H9 (cell line): Measurements from ENCODE around the gene MATK. TPM values are rescaled to one million over a fixed set of nuclear protein-coding genes. Genes with fewer than 3 reads are reported as not detected.

Source experiments
- DNase-seq: peaks from one replicate; pipeline ENCODE4 v3.0.0-alpha.2; 2017
- H2AFZ ChIP-seq: one replicate; pipeline ENCODE4 v1.6.1; 2013; ENCODE audit warnings: mild to moderate bottlenecking, low read length, control low read depth, moderate library complexity
- H2AK5ac ChIP-seq: 2 replicates; pipeline ENCODE4 v1.6.1; 2013; ENCODE audit warnings: low read length, control low read depth, mixed read lengths; ENCODE audit not compliant: insufficient read length
- H2BK120ac ChIP-seq: one replicate; pipeline ENCODE4 v1.6.1; 2013; ENCODE audit warnings: low read depth, mild to moderate bottlenecking, low read length, control low read depth, inconsistent platforms; ENCODE audit not compliant: poor library complexity, severe bottlenecking
- H2BK12ac ChIP-seq: 2 replicates; pipeline ENCODE4 v1.6.1; 2013; ENCODE audit warnings: low read length, control low read depth, mixed read lengths, low read depth; ENCODE audit not compliant: insufficient read length
- H2BK15ac ChIP-seq: 2 replicates; pipeline ENCODE4 v1.6.1; 2013; ENCODE audit warnings: low read depth, low read length, control low read depth
- H2BK20ac ChIP-seq: one replicate; pipeline ENCODE4 v1.6.1; 2013; ENCODE audit warnings: low read depth, mild to moderate bottlenecking, low read length, control low read depth, inconsistent platforms; ENCODE audit not compliant: poor library complexity, severe bottlenecking
- H2BK5ac ChIP-seq: 2 replicates; pipeline ENCODE4 v1.6.1; 2013; ENCODE audit warnings: low read length, control low read depth, mixed read lengths; ENCODE audit not compliant: insufficient read length
- H3K14ac ChIP-seq: 2 replicates; pipeline ENCODE4 v1.6.1; 2013; ENCODE audit warnings: low read length, control low read depth; ENCODE audit not compliant: insufficient read depth
- H3K18ac ChIP-seq: 2 replicates; pipeline ENCODE4 v1.6.1; 2013; ENCODE audit warnings: low read depth, mild to moderate bottlenecking, mixed read lengths, low read length, control low read depth; ENCODE audit not compliant: insufficient read length
- H3K23ac ChIP-seq: 2 replicates; pipeline ENCODE4 v1.6.1; 2013; ENCODE audit warnings: low read length, control low read depth, mixed read lengths, low read depth; ENCODE audit not compliant: insufficient read length
- H3K23me2 ChIP-seq: 2 replicates; pipeline ENCODE4 v1.6.1; 2013; ENCODE audit warnings: low read depth, mild to moderate bottlenecking, mixed read lengths, low read length, control low read depth; ENCODE audit not compliant: insufficient read length, poor library complexity, severe bottlenecking
- H3K27ac ChIP-seq: 2 replicates; pipeline ENCODE4 v1.5.1; 2013; ENCODE audit warnings: low read length, control low read depth, mixed read lengths, low read depth; ENCODE audit not compliant: insufficient read length
- H3K27me3 ChIP-seq: 2 replicates; pipeline ENCODE4 v1.6.1; 2013; ENCODE audit warnings: low read length, control low read depth, inconsistent platforms; ENCODE audit not compliant: insufficient read depth
- H3K4ac ChIP-seq: 2 replicates; pipeline ENCODE4 v1.6.1; 2013; ENCODE audit warnings: low read depth, mild to moderate bottlenecking, control low read depth, inconsistent platforms, low read length, moderate library complexity
- H3K4me1 ChIP-seq: 2 replicates; pipeline ENCODE4 v1.6.1; 2013; ENCODE audit warnings: low read length, control low read depth, inconsistent platforms; ENCODE audit not compliant: insufficient read depth
- H3K4me2 ChIP-seq: 2 replicates; pipeline ENCODE4 v1.6.1; 2013; ENCODE audit warnings: low read length, control low read depth, mixed read lengths; ENCODE audit not compliant: insufficient read length, insufficient read depth
- H3K56ac ChIP-seq: 2 replicates; pipeline ENCODE4 v1.6.1; 2013; ENCODE audit warnings: low read depth, mild to moderate bottlenecking, mixed read lengths, low read length, control low read depth; ENCODE audit not compliant: insufficient read length
- H3K79me1 ChIP-seq: 2 replicates; pipeline ENCODE4 v1.6.1; 2013; ENCODE audit warnings: low read depth, mild to moderate bottlenecking, moderate library complexity, low read length, control low read depth, inconsistent platforms; ENCODE audit not compliant: insufficient read depth, poor library complexity, severe bottlenecking
- H3K79me2 ChIP-seq: 2 replicates; pipeline ENCODE4 v1.6.1; 2013; ENCODE audit warnings: low read length, control low read depth, inconsistent platforms; ENCODE audit not compliant: insufficient read depth
- H3K9ac ChIP-seq: 2 replicates; pipeline ENCODE4 v1.6.1; 2013; ENCODE audit warnings: low read length, control low read depth, mixed read lengths; ENCODE audit not compliant: insufficient read length; ENCODE audit errors: extremely low read depth
- H3K9me3 ChIP-seq: one replicate; pipeline ENCODE4 v1.6.1; 2013; ENCODE audit warnings: low read depth, low read length, inconsistent platforms; ENCODE audit not compliant: control insufficient read depth
- H3T11ph ChIP-seq: one replicate; pipeline ENCODE4 v1.6.1; 2013; ENCODE audit warnings: mild to moderate bottlenecking, low read length, control low read depth, inconsistent platforms
- H4K20me1 ChIP-seq: one replicate; pipeline ENCODE4 v1.6.1; 2013; ENCODE audit not compliant: control insufficient read depth, insufficient read length, insufficient read depth
- H4K5ac ChIP-seq: 2 replicates; pipeline ENCODE4 v1.6.1; 2013; ENCODE audit warnings: low read depth, mild to moderate bottlenecking, mixed read lengths, low read length, control low read depth; ENCODE audit not compliant: insufficient read length
- H4K8ac ChIP-seq: replicated peaks from 2 replicates; pipeline ENCODE4 v1.6.1; 2013; ENCODE audit warnings: low read length, control low read depth, mixed read lengths, low read depth; ENCODE audit not compliant: insufficient read length
- H4K91ac ChIP-seq: 2 replicates; pipeline ENCODE4 v1.6.1; 2013; ENCODE audit warnings: low read depth, mild to moderate bottlenecking, moderate library complexity, mixed read lengths, low read length, control low read depth; ENCODE audit not compliant: insufficient read length
- H3K27ac Mint-ChIP-seq, 3 experiments: 2 replicates in 2 of 3; 3 replicates in 1 of 3; pipeline ENCODE4 v1.8.0; 2020 to 2021; ENCODE audit warnings: mixed read lengths in 3 of 3, mild to moderate bottlenecking in 1 of 3, moderate library complexity in 1 of 3
- H3K27me3 Mint-ChIP-seq: 2 replicates; pipeline ENCODE4 v1.8.0; 2021; ENCODE audit warnings: low read depth, mild to moderate bottlenecking, moderate library complexity, mixed read lengths
- H3K36me3 Mint-ChIP-seq, 3 experiments: 2 replicates in 2 of 3; 3 replicates in 1 of 3; pipeline ENCODE4 v1.8.0; 2020 to 2021; ENCODE audit warnings: low read depth in 3 of 3, mixed read lengths in 3 of 3; ENCODE audit not compliant: insufficient read depth in 1 of 3
- H3K4me1 Mint-ChIP-seq, 2 experiments: 2 replicates each; pipeline ENCODE4 v1.8.0; 2020; ENCODE audit warnings: mixed read lengths in 2 of 2
- H3K4me3 Mint-ChIP-seq, 2 experiments: 2 replicates in 1 of 2; 3 replicates in 1 of 2; pipeline ENCODE4 v1.8.0; 2020 to 2021; ENCODE audit warnings: mild to moderate bottlenecking in 2 of 2, mixed read lengths in 2 of 2, moderate library complexity in 1 of 2
- H3K9me3 Mint-ChIP-seq, 2 experiments: 2 replicates in 1 of 2; 3 replicates in 1 of 2; pipeline ENCODE4 v1.8.0; 2020; ENCODE audit warnings: mild to moderate bottlenecking in 2 of 2, mixed read lengths in 2 of 2, moderate library complexity in 1 of 2
- CTCF ChIP-seq: fragments of 200-600 bp; sonication (generic); conservative IDR thresholded peaks from 3 replicates; pipeline ENCODE4 v1.8.0; 2021; ENCODE audit warnings: antibody characterized with exemption, mild to moderate bottlenecking
- WGBS: extraction: QIAGEN DNeasy Blood & Tissue Kit; methylation state at CpG from one replicate; pipeline ENCODE4 v1.1.7; 2013; ENCODE audit warnings: missing lambda C conversion rate, low lambda C conversion rate, mixed read lengths; ENCODE audit not compliant: insufficient read length; ENCODE audit errors: extremely low coverage; 5-methylcytosine and 5-hydroxymethylcytosine counted together
- total RNA-seq: library from RNA; stranded (reverse); gene quantifications from 2 replicates; pipeline ENCODE4 v1.2.1, GENCODE V29; 2021

The MATK gene
- total RNA-seq, 1 experiment from 2014 or later, result 13.5 TPM

GRCh38 chr19:3733549-3734309 is 52.5 kb downstream of the MATK start:
- Histone ChIP-seq H3K79me1 (no peaks in the 10 kb centered on the region), H3K4me1 (no peaks in the 10 kb centered on the region), H4K20me1 (no peaks in the 10 kb centered on the region), H2BK12ac (no peak overlapping the region), H4K5ac (no peak overlapping the region), H3K9ac (no peak overlapping the region), H3K4ac (no peak overlapping the region), H2BK15ac (no peak overlapping the region), H2BK20ac (no peak overlapping the region), H2AFZ (no peak overlapping the region), H3K23me2 (no peaks in the 10 kb centered on the region), H3K79me2 (no peaks in the 10 kb centered on the region), H3K23ac (no peak overlapping the region), H2BK5ac (no peak overlapping the region), H2BK120ac (no peak overlapping the region), H3K4me2 (no peak overlapping the region), H3K27ac (no peak overlapping the region), H3K56ac (no peak overlapping the region), H2AK5ac (no peak overlapping the region), H3K14ac (no peak overlapping the region), H3K18ac (no peak overlapping the region), H3K9me3 (no peaks in the 10 kb centered on the region), H4K91ac (no peak overlapping the region), H3K27me3 (no peaks in the 10 kb centered on the region), H4K8ac (no peak overlapping the region), H3T11ph (no peak overlapping the region)
- Mint-ChIP-seq H3K4me3 (no peak overlapping the region), H3K36me3 (peaks cover 0 to 51% (median 18%) of the 10 kb centered on the region in 3 experiments; a peak in 5 of 7 replicates), H3K9me3 (no peaks in the 10 kb centered on the region), H3K27me3 (no peaks in the 10 kb centered on the region; the same call in 1 of the 2 replicates), H3K27ac (peak overlapping the region in 1 of 3 experiments; percentile 57; a peak in 2 of 7 replicates), H3K4me1 (peaks cover 6 to 10% of the 10 kb centered on the region in 2 experiments)
- WGBS, result no CpG with 5 or more reads among the region's 20 CpGs
- no peak for DNase-seq
- no peak for TF ChIP-seq CTCF
